A549 (cell line): ENCODE measurements around the gene SGSM1. TPM values are rescaled to one million over a fixed set of nuclear protein-coding genes. Genes with fewer than 3 reads are reported as not detected.

Experiments used
- ATAC-seq, 2 experiments: fragments of 200-7000 bp in 1 of 2; fragments of >200 bp in 1 of 2; cut with Nextera tagmentation in 1 of 2; cut with Tn5 transposase in 1 of 2; 3 replicates each; pipeline versions ENCODE4 v1.8.0 to v1.9.1; 2018 to 2020; ENCODE audit warnings: mild to moderate bottlenecking in 1 of 2, moderate library complexity in 1 of 2
- CTCF ChIA-PET: fragments of 300-600 bp; sonication (Branson Sonifier 250); formaldehyde crosslinking; extraction: SDS; loops from one replicate; lab custom pipeline; 2021; ENCODE audit warnings: antibody characterized with exemption, inconsistent platforms; lab: Yijun Ruan, JAX
- POLR2A ChIA-PET: fragments of 350-600 bp; formaldehyde crosslinking; extraction: SDS; loops from one replicate; lab custom pipeline; 2021; ENCODE audit warnings: antibody characterized with exemption, inconsistent platforms; lab: Yijun Ruan, JAX
- DNase-seq, 2 experiments: peaks; one replicate each; pipeline versions ENCODE4 v3.0.0 to v3.0.0-alpha.2; 2011 to 2016; ENCODE audit warnings: low read depth in 1 of 2, low spot score in 1 of 2
- FAIRE-seq: peaks from 2 replicates; lab custom pipeline; 2011; peaks lifted over from hg19 to GRCh38; lab: Jason Lieb, UNC
- H3K27ac ChIP-seq, 2 experiments: fragments of >200 bp; sonication (Bioruptor Twin); formaldehyde crosslinking; 3 replicates each; pipeline ENCODE4 v1.5.1; 2016 to 2017
- H3K4me1 ChIP-seq: fragments of >200 bp; sonication (Bioruptor Twin); formaldehyde crosslinking; 3 replicates; pipeline ENCODE4 v1.6.1; 2016
- H3K4me2 ChIP-seq: fragments of >200 bp; sonication (Bioruptor Twin); formaldehyde crosslinking; 3 replicates; pipeline ENCODE4 v1.6.1; 2016
- H3K4me3 ChIP-seq: fragments of >200 bp; sonication (Bioruptor Twin); formaldehyde crosslinking; 3 replicates; pipeline ENCODE4 v1.5.1; 2016
- H3K9me3 ChIP-seq: fragments of >200 bp; sonication (Bioruptor Twin); formaldehyde crosslinking; 3 replicates; pipeline ENCODE4 v1.6.1; 2016
- CBX2 ChIP-seq: fragments of 200-600 bp; sonication (generic); IDR thresholded peaks from 2 replicates; pipeline ENCODE4 v1.6.1; 2016; ENCODE audit warnings: low read depth, mild to moderate bottlenecking, borderline replicate concordance
- CEBPB ChIP-seq, 2 experiments: fragments of >200 bp in 1 of 2; sonication (Bioruptor Twin) in 1 of 2; formaldehyde crosslinking in 1 of 2; IDR thresholded peaks; 2 replicates each; pipeline ENCODE4 v1.6.1; 2012 to 2016
- CHD2 ChIP-seq: fragments of 150-350 bp; IDR thresholded peaks from 2 replicates; pipeline ENCODE4 v1.6.1; 2014; ENCODE audit warnings: low read length; ENCODE audit not compliant: partially characterized antibody
- EHF ChIP-seq: fragments of 250-450 bp; sonication (Bioruptor Pico); IDR thresholded peaks from 2 replicates; pipeline ENCODE4 v1.5.0; 2020; ENCODE audit warnings: mild to moderate bottlenecking
- ESRRA ChIP-seq: fragments of 150-350 bp; IDR thresholded peaks from 2 replicates; pipeline ENCODE4 v1.6.1; 2014; ENCODE audit warnings: mild to moderate bottlenecking, low read length, borderline replicate concordance
- FOXS1 ChIP-seq: fragments of 250-450 bp; sonication (Bioruptor Pico); IDR thresholded peaks from 2 replicates; pipeline ENCODE4 v1.5.0; 2020; ENCODE audit warnings: mild to moderate bottlenecking, moderate library complexity
- HMGXB4 ChIP-seq: fragments of 250-450 bp; sonication (Bioruptor Pico); IDR thresholded peaks from 2 replicates; pipeline ENCODE4 v1.5.0; 2021; ENCODE audit warnings: mild to moderate bottlenecking, moderate library complexity, borderline replicate concordance
- HOXA7 ChIP-seq: fragments of 250-450 bp; sonication (Bioruptor Pico); IDR thresholded peaks from 2 replicates; pipeline ENCODE4 v1.5.0; 2020; ENCODE audit warnings: mild to moderate bottlenecking, moderate library complexity
- HOXB5 ChIP-seq: fragments of 250-450 bp; sonication (Bioruptor Pico); IDR thresholded peaks from 2 replicates; pipeline ENCODE4 v1.5.0; 2020; ENCODE audit warnings: mild to moderate bottlenecking, moderate library complexity
- KDM1A ChIP-seq: fragments of 200-600 bp; sonication (generic); IDR thresholded peaks from 2 replicates; pipeline ENCODE4 v1.6.1; 2016; ENCODE audit warnings: low read depth, mild to moderate bottlenecking
- MAZ ChIP-seq: fragments of 150-350 bp; IDR thresholded peaks from 2 replicates; pipeline ENCODE4 v1.6.1; 2014; ENCODE audit warnings: antibody characterized with exemption, low read depth, low read length, borderline replicate concordance
- MYC ChIP-seq: IDR thresholded peaks from 2 replicates; pipeline ENCODE4 v1.6.1; 2012; ENCODE audit warnings: mild to moderate bottlenecking, inconsistent platforms, low read length, improper control_type of control experiment, borderline replicate concordance
- NFE2L2 ChIP-seq: fragments of 150-350 bp; conservative IDR thresholded peaks from 2 replicates; pipeline ENCODE4 v1.6.1; 2014; ENCODE audit warnings: low read length
- NR3C1 ChIP-seq: fragments of >200 bp; sonication (Bioruptor Twin); formaldehyde crosslinking; IDR thresholded peaks from 3 replicates; pipeline ENCODE4 v1.6.1; 2017
- PBX3 ChIP-seq: IDR thresholded peaks from 2 replicates; pipeline ENCODE4 v1.6.1; 2012
- POLR2AphosphoS2 ChIP-seq: conservative IDR thresholded peaks from 2 replicates; pipeline ENCODE4 v1.6.1; 2012; ENCODE audit warnings: low read length, improper control_type of control experiment, inconsistent platforms
- SREBF2 ChIP-seq: fragments of 450-650 bp; IDR thresholded peaks from 2 replicates; pipeline ENCODE4 v1.6.1; 2014; ENCODE audit warnings: mild to moderate bottlenecking, moderate library complexity
- TFCP2L1 ChIP-seq: fragments of 250-450 bp; sonication (Bioruptor Pico); IDR thresholded peaks from 2 replicates; pipeline ENCODE4 v1.5.0; 2021; ENCODE audit warnings: mild to moderate bottlenecking
- ZFP36 ChIP-seq: fragments of 450-650 bp; IDR thresholded peaks from 2 replicates; pipeline ENCODE4 v1.6.1; 2014; ENCODE audit warnings: borderline replicate concordance; ENCODE audit not compliant: partially characterized antibody
- whole genome bisulfite sequencing: methylation state at CpG from one replicate; pipeline ENCODE4 v1.1.6; 2017; ENCODE audit errors: missing lambda C conversion rate; 5-methylcytosine and 5-hydroxymethylcytosine counted together
- polyA plus RNA-seq, 4 experiments: library from polyadenylated mRNA; depleted of rRNA in 3 of 4; stranded (reverse); fragments of >200 nt; fragmentation: RNase III in 1 of 4; extraction: RNeasy Plus Mini Kit Qiagen cat#74134 plus additional on column Dnase treatment in 1 of 4; gene quantifications; 2 replicates in 3 of 4; 3 replicates in 1 of 4; pipeline ENCODE4 v1.2.3, GENCODE V29; 2011 to 2017
- TF ChIP-seq, protein P1 (sequence below): fragments of 450-650 bp; IDR thresholded peaks from 2 replicates; pipeline ENCODE4 v1.6.1; 2014; ENCODE audit warnings: antibody characterized with exemption
- TF ChIP-seq, protein P2 (sequence below): fragments of >200 bp; sonication (Bioruptor Twin); formaldehyde crosslinking; IDR thresholded peaks from 3 replicates; pipeline ENCODE4 v1.5.1; 2016
- TF ChIP-seq, protein P3 (sequence below): IDR thresholded peaks from 2 replicates; pipeline ENCODE4 v1.6.1; 2012

The SGSM1 gene
- polyA plus RNA-seq, 2 of the 4 experiments (the other 2 are of a cell fraction), result 0.50 to 1.4 TPM

DNA sequence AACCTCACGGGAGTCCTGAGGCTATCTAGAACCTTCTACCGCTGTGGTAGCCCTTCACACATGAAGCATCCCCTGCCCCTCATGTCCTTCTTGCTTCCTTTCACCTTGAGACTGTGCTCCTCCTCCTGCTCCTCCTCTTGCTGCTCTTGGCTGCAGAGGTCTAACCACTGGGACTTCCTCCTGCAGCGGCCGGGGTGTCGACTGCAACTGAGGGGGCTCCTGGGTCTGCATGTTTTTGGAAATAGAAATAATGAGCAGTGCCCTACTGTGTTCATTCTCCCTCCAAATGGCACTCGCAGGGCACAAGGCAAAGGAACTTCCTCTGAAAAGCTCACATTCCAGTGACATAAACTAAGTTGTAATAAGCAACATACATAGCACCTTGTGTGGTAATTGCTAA is 46.2 kb upstream of the SGSM1 start:
- no peak overlapping the region for H3K27ac ChIP-seq
- H3K4me2 ChIP-seq, result no peak overlapping the region
- TF ChIP-seq ZFP36, result no peak
- TF ChIP-seq POLR2AphosphoS2, result no peak
- no peak for TF ChIP-seq PBX3
- TF ChIP-seq CHD2, result no peak
- no peak for TF ChIP-seq KDM1A
- no peak for TF ChIP-seq HOXB5 (CRISPR knock-in tag)
- no peak for TF ChIP-seq EHF
- TF ChIP-seq, protein P1, sequence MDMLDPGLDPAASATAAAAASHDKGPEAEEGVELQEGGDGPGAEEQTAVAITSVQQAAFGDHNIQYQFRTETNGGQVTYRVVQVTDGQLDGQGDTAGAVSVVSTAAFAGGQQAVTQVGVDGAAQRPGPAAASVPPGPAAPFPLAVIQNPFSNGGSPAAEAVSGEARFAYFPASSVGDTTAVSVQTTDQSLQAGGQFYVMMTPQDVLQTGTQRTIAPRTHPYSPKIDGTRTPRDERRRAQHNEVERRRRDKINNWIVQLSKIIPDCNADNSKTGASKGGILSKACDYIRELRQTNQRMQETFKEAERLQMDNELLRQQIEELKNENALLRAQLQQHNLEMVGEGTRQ, result no peak
- TF ChIP-seq, protein P2, sequence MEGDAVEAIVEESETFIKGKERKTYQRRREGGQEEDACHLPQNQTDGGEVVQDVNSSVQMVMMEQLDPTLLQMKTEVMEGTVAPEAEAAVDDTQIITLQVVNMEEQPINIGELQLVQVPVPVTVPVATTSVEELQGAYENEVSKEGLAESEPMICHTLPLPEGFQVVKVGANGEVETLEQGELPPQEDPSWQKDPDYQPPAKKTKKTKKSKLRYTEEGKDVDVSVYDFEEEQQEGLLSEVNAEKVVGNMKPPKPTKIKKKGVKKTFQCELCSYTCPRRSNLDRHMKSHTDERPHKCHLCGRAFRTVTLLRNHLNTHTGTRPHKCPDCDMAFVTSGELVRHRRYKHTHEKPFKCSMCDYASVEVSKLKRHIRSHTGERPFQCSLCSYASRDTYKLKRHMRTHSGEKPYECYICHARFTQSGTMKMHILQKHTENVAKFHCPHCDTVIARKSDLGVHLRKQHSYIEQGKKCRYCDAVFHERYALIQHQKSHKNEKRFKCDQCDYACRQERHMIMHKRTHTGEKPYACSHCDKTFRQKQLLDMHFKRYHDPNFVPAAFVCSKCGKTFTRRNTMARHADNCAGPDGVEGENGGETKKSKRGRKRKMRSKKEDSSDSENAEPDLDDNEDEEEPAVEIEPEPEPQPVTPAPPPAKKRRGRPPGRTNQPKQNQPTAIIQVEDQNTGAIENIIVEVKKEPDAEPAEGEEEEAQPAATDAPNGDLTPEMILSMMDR, result no peak
- no peak for TF ChIP-seq TFCP2L1 (CRISPR knock-in tag)
- TF ChIP-seq SREBF2, result no peak
- no peak for TF ChIP-seq HMGXB4 (CRISPR knock-in tag)
- no peak for TF ChIP-seq MAZ
- TF ChIP-seq ESRRA, result no peak
- TF ChIP-seq CBX2, result no peak
- no peak for TF ChIP-seq NR3C1
- TF ChIP-seq, all 56 proteins: peak for 0
- FAIRE-seq, result no peak
- WGBS, result 34% methylated on average over 5 of the region's 6 CpGs
- Histone ChIP-seq H3K9me3 (no peaks in the 10 kb centered on the region), H3K4me1 (no peaks in the 10 kb centered on the region), H3K4me3 (no peak overlapping the region)
- ATAC-seq, result no peak
- DNase-seq, result no peak
- CTCF ChIA-PET, result interaction anchor here (2.2 to 3.8 kb wide), 4 partner anchors 9 to 30 kb away, joined by 9 to 20 read pairs (median 16); no protein-coding TSS in a partner anchor
- POLR2A ChIA-PET, result no interaction called here

GRCh38 chr22:24760708-24761306 is 45.2 kb upstream of the SGSM1 start:
- H3K27ac ChIP-seq, result no peak overlapping the region
- DNase-seq (no peak), ATAC-seq (no peak), FAIRE-seq (no peak)
- ChIA-PET CTCF (interaction anchor here (3.2 kb wide), 1 partner anchor 8 kb away, joined by 20 read pairs; no protein-coding TSS in a partner anchor), POLR2A (no interaction called here)
- H3K4me2 ChIP-seq, result no peak overlapping the region
- H3K4me1 ChIP-seq, result no peaks in the 10 kb centered on the region
- WGBS, result 13% methylated on average over 5 of the region's 7 CpGs
- no peak overlapping the region for H3K4me3 ChIP-seq
- no peaks in the 10 kb centered on the region for H3K9me3 ChIP-seq
- TF ChIP-seq, protein P3, sequence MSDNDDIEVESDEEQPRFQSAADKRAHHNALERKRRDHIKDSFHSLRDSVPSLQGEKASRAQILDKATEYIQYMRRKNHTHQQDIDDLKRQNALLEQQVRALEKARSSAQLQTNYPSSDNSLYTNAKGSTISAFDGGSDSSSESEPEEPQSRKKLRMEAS, result no peak
- no peak for TF ChIP-seq NFE2L2
- no peak for TF ChIP-seq HOXA7
- TF ChIP-seq KDM1A, result no peak
- TF ChIP-seq HOXB5 (CRISPR knock-in tag), result no peak
- TF ChIP-seq, protein P1, result no peak
- no peak for TF ChIP-seq FOXS1 (CRISPR knock-in tag)
- no peak for TF ChIP-seq CEBPB (IDR thresholded peaks at IDR 0.05)
- TF ChIP-seq ESRRA, result no peak
- no peak for TF ChIP-seq MYC
- no peak for TF ChIP-seq TFCP2L1 (CRISPR knock-in tag)
- no peak for TF ChIP-seq CBX2
